A375 (cell line): ENCODE measurements around the gene BHLHE23. TPM values are rescaled to one million over a fixed set of nuclear protein-coding genes. Genes with fewer than 3 reads are reported as not detected.

Source experiments
- total RNA-seq: library from RNA; depleted of rRNA; stranded (reverse); fragments of >200 nt; shearing (Covaris generic); gene quantifications from 2 replicates; pipeline ENCODE4 v1.2.3, GENCODE V29; 2014; rRNA removed

The BHLHE23 gene
- total RNA-seq, result not detected in 2 replicates

DNA sequence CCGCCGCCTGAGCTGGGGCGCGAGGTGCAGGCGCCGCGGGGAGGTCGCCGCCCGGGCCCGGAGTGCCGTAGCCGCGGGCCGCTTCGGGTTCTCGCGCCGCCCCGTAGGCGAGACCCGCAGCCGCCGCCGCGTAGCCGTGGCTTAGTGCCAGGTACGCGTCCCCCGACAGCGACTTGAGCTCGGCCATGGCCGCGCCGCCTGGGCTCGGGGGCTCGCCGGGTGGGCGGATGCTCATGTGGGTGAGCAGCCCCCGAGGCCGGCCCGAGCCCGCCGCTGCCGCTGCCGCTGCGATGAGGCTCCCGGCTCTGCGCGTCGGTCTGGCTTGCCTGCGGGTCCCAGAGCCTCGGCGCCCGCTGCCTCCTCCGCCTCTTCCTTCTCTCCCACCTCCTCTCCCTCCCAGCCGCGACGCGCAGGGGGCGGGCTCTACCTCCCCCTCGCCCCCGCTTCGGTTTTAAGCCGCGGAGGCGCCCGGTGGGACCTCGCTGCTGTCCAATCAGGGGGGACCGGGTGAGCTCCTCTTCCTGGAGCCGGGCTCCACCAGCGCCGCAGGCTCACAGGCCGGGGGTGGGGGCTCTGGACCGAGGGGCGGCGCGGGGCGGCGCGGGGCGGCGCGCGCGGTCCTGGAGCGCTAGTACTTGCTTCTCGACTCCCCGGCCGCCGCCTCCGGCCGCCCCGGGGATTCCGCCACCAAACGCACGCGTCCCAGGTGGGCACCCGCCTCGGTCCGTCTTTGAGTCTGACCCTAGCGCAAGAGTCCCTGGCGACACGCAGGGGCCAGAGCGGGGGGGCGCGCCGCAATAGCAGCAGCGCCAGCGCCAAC lies at the start of gene BHLHE23:
Gene BHLHE23 (minus strand): TSS at position 425 of the 820 bp plus-strand sequence. CDS start 190 bp downstream, at position 235.

Other genes with a start within 250 kb of the BHLHE23 start
- gene MRGBP, start 210.5 kb downstream of the BHLHE23 start, total RNA-seq, result 48.5 and 51.4 TPM in 2 replicates
- 130 and 136 TPM in 2 replicates for gene OGFR, start 202.1 kb downstream of the BHLHE23 start, total RNA-seq
- 835 and 843 TPM in 2 replicates for gene COL9A3, start 189.9 kb downstream of the BHLHE23 start, total RNA-seq
- 19.8 and 23.0 TPM in 2 replicates for gene TCFL5, start 145.1 kb downstream of the BHLHE23 start, total RNA-seq
- 58.9 and 60.5 TPM in 2 replicates for gene DIDO1, start 80.5 kb downstream of the BHLHE23 start, total RNA-seq
- 40.2 and 44.2 TPM in 2 replicates for gene GID8, start 68.8 kb downstream of the BHLHE23 start, total RNA-seq
- 19.3 and 19.8 TPM in 2 replicates for gene SLC17A9, start 54.3 kb downstream of the BHLHE23 start, total RNA-seq
- gene YTHDF1, start 209.2 kb upstream of the BHLHE23 start, total RNA-seq, result 25.4 and 27.3 TPM in 2 replicates
- gene BIRC7, start 228.9 kb upstream of the BHLHE23 start, total RNA-seq, result 0.08 TPM in 1 of 2 replicates, not detected in the other
- gene NKAIN4, start 247.5 kb upstream of the BHLHE23 start, total RNA-seq, result 0.32 TPM in 1 of 2 replicates, not detected in the other